HEK293T (cell line): Measurements from ENCODE around the gene HBS1L.

Source experiments
- CTCF ChIA-PET: fragments of 350-600 bp; formaldehyde crosslinking; extraction: SDS; loops from one replicate; lab custom pipeline; 2021; ENCODE audit warnings: antibody characterized with exemption, inconsistent platforms; lab: Yijun Ruan, JAX
- POLR2A ChIA-PET: fragments of 350-600 bp; formaldehyde crosslinking; extraction: SDS; loops from one replicate; lab custom pipeline; 2020; ENCODE audit warnings: antibody characterized with exemption, inconsistent platforms; lab: Yijun Ruan, JAX
- DNase-seq: peaks from one replicate; pipeline ENCODE4 v3.0.0; 2012; ENCODE audit warnings: mixed read lengths; ENCODE audit errors: extremely low spot score
- ARNT ChIP-seq: fragments of 450-650 bp; IDR thresholded peaks from 2 replicates; pipeline ENCODE4 v1.6.1; 2017; ENCODE audit warnings: mild to moderate bottlenecking
- BHLHE40 ChIP-seq: fragments of 450-650 bp; IDR thresholded peaks from 2 replicates; pipeline ENCODE4 v1.6.1; 2016; ENCODE audit warnings: mild to moderate bottlenecking, moderate library complexity, borderline replicate concordance
- CTBP1 ChIP-seq: fragments of 450-650 bp; IDR thresholded peaks from 2 replicates; pipeline ENCODE4 v1.6.1; 2016; ENCODE audit warnings: borderline replicate concordance
- ELF4 ChIP-seq: fragments of 450-650 bp; IDR thresholded peaks from 2 replicates; pipeline ENCODE4 v1.6.1; 2017; ENCODE audit warnings: antibody characterized with exemption
- FOXA1 ChIP-seq: fragments of 450-650 bp; IDR thresholded peaks from 2 replicates; pipeline ENCODE4 v1.6.1; 2016; ENCODE audit warnings: mild to moderate bottlenecking
- FOXK2 ChIP-seq: fragments of 450-650 bp; IDR thresholded peaks from 2 replicates; pipeline ENCODE4 v1.6.1; 2016; ENCODE audit warnings: mild to moderate bottlenecking
- FOXM1 ChIP-seq: fragments of 450-650 bp; IDR thresholded peaks from 2 replicates; pipeline ENCODE4 v1.6.1; 2017; ENCODE audit warnings: mild to moderate bottlenecking, borderline replicate concordance
- HDGF ChIP-seq: fragments of 450-650 bp; IDR thresholded peaks from 2 replicates; pipeline ENCODE4 v1.6.1; 2017; ENCODE audit warnings: antibody characterized with exemption, borderline replicate concordance
- L3MBTL2 ChIP-seq: fragments of 450-650 bp; conservative IDR thresholded peaks from 2 replicates; pipeline ENCODE4 v1.6.1; 2016; ENCODE audit warnings: mild to moderate bottlenecking
- LEF1 ChIP-seq: fragments of 450-650 bp; IDR thresholded peaks from 2 replicates; pipeline ENCODE4 v1.6.1; 2017; ENCODE audit warnings: mild to moderate bottlenecking, borderline replicate concordance
- NFRKB ChIP-seq: fragments of 450-650 bp; IDR thresholded peaks from 2 replicates; pipeline ENCODE4 v1.6.1; 2016; ENCODE audit warnings: mild to moderate bottlenecking, moderate library complexity
- PKNOX1 ChIP-seq: fragments of 450-650 bp; IDR thresholded peaks from 2 replicates; pipeline ENCODE4 v1.6.1; 2016
- SP1 ChIP-seq: fragments of 450-650 bp; IDR thresholded peaks from 2 replicates; pipeline ENCODE4 v1.6.1; 2017
- SUZ12 ChIP-seq: fragments of 450-650 bp; IDR thresholded peaks from 2 replicates; pipeline ENCODE4 v1.6.1; 2016; ENCODE audit warnings: mild to moderate bottlenecking
- TARDBP ChIP-seq: fragments of 450-650 bp; IDR thresholded peaks from 2 replicates; pipeline ENCODE4 v1.6.1; 2016
- ZNF384 ChIP-seq: fragments of 450-650 bp; IDR thresholded peaks from 2 replicates; pipeline ENCODE4 v1.6.1; 2016

HBS1L gene

GRCh38 chr6:135025175-135025574 is 29.4 kb downstream of the HBS1L start:
- TF ChIP-seq SUZ12 (no peak), FOXA1 (no peak), BHLHE40 (no peak), ZNF384 (no peak), NFRKB (no peak), CTBP1 (no peak), HDGF (no peak), FOXM1 (no peak), TARDBP (no peak), ARNT (no peak), FOXK2 (no peak), LEF1 (no peak), SP1 (no peak), PKNOX1 (no peak), L3MBTL2 (no peak), ELF4 (no peak)
- no peak for DNase-seq
- ChIA-PET POLR2A (no interaction called here), CTCF (no interaction called here)

GRCh38 chr6:135022050-135022697 is 32.4 kb downstream of the HBS1L start:
- POLR2A ChIA-PET: no interaction called here
- CTCF ChIA-PET: interaction anchor here (1.1 kb wide), 1 partner anchor 141 kb away, joined by 3 read pairs; no protein-coding TSS in a partner anchor
- no peak for DNase-seq
- TF ChIP-seq FOXM1 (no peak), CTBP1 (no peak), SP1 (no peak), LEF1 (no peak), L3MBTL2 (no peak), TARDBP (no peak), ZNF384 (no peak), BHLHE40 (no peak), PKNOX1 (no peak), FOXA1 (no peak), ARNT (no peak), NFRKB (no peak), HDGF (no peak), SUZ12 (no peak), ELF4 (no peak), FOXK2 (no peak)

- ChIA-PET POLR2A (no interaction called here), CTCF (interaction anchor here (1.1 kb wide), 1 partner anchor 141 kb away, joined by 3 read pairs; no protein-coding TSS in a partner anchor)
- DNase-seq: no peak
- TF ChIP-seq ARNT: no peak
- TF ChIP-seq ZNF384: no peak
- TF ChIP-seq PKNOX1: no peak
- TF ChIP-seq LEF1: no peak
- no peak for TF ChIP-seq CTBP1
- no peak for TF ChIP-seq BHLHE40
- no peak for TF ChIP-seq SUZ12
- no peak for TF ChIP-seq HDGF
- no peak for TF ChIP-seq FOXA1
- TF ChIP-seq FOXK2: no peak
- no peak for TF ChIP-seq SP1
- no peak for TF ChIP-seq NFRKB
- no peak for TF ChIP-seq L3MBTL2
- no peak for TF ChIP-seq FOXM1
- TF ChIP-seq TARDBP: no peak
- TF ChIP-seq ELF4: no peak
These were observed 33.1 kb downstream of the HBS1L start for GRCh38 chr6:135021310-135022049.

- no peak for DNase-seq
- ChIA-PET CTCF (no interaction called here), POLR2A (no interaction called here)
- TF ChIP-seq SUZ12 (no peak), ARNT (no peak), FOXM1 (no peak), ZNF384 (no peak), LEF1 (no peak), L3MBTL2 (no peak), NFRKB (no peak), BHLHE40 (no peak), PKNOX1 (no peak), SP1 (no peak)
These were observed 35.7 kb downstream of the HBS1L start for GRCh38 chr6:135018941-135019340.

- no peak for DNase-seq
- ChIA-PET CTCF (no interaction called here), POLR2A (no interaction called here)
- TF ChIP-seq ZNF384 (no peak), SP1 (no peak), NFRKB (no peak), TARDBP (no peak), SUZ12 (no peak), PKNOX1 (no peak), FOXK2 (no peak)
These were observed 36.6 kb downstream of the HBS1L start for GRCh38 chr6:135018052-135018451.
